ENCODE measurements around the gene CC2D1B. TPM values are rescaled to one million over a fixed set of nuclear protein-coding genes. Genes with fewer than 3 reads are reported as not detected.

The CC2D1B gene
- total and polyA plus RNA-seq, 2 experiments from 2014 or later: 5.7 to 13.1 TPM

DNA sequence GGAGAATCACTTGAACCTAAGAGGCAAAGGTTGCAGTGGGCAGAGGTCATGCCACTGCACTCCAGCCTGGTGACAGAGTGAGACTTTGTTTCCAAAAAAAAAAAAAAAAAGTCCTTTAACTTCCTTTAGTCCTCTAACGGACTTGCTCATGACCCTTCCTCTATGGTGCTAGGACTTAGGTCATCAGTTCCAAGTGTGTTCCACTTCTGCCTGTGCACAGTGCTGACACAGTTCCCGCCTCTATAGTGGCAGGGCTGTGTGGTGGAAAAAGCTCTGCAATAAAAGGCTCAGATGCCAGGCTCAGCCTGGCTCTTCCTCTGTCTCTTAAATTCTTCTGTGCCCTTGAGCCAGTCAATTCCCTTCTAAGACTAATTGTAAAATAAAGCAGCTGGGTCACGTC lies 22.0 kb downstream of the CC2D1B start:
- Histone ChIP-seq H3K9me2 (ENCODE audit: insufficient read depth) (no peaks in the 10 kb centered on the region), H3F3A (replicated peaks; ENCODE audit: low read depth) (0 out of 2 replicates have a peak, but pooled peaks cover 2% of the 10 kb centered on the region), H3K4me3 (no peak overlapping the region), H3K4me2 (no peak overlapping the region), H3K36me3 (ENCODE audit: insufficient read depth) (no peaks in the 10 kb centered on the region), H3K4me1 (ENCODE audit: insufficient read depth) (no peaks in the 10 kb centered on the region), H2AFZ (no peak overlapping the region), H3K27ac (ENCODE audit: low read depth) (no peak overlapping the region), H3K79me2 (replicated peaks; ENCODE audit: insufficient read depth) (no peaks in the 10 kb centered on the region), H4K20me1 (replicated peaks; ENCODE audit: insufficient read depth) (no peaks in the 10 kb centered on the region), H3K27me3 (ENCODE audit: insufficient read depth) (no peaks in the 10 kb centered on the region)
- Mint-ChIP-seq H3K27ac (no peak overlapping the region), H3K27me3 (ENCODE audit: insufficient read depth, low read depth, poor library complexity) (peaks cover 3% of the 10 kb centered on the region), H3K9me3 (no peaks in the 10 kb centered on the region), H3K4me3 (no peak overlapping the region), H3K36me3 (ENCODE audit: low read depth) (peaks cover 11% of the 10 kb centered on the region; the same call in 2 of the 3 replicates), H3K4me1 (0 out of 3 replicates have a peak, but pooled peaks cover 2% of the 10 kb centered on the region)
- no peak for TF ChIP-seq ZNF331 (CRISPR knock-in tag; IDR thresholded peaks at IDR 0.05; ENCODE audit: low read depth)
- no peak for TF ChIP-seq ZNF114 (CRISPR knock-in tag; IDR thresholded peaks at IDR 0.05)
- TF ChIP-seq, protein P1, sequence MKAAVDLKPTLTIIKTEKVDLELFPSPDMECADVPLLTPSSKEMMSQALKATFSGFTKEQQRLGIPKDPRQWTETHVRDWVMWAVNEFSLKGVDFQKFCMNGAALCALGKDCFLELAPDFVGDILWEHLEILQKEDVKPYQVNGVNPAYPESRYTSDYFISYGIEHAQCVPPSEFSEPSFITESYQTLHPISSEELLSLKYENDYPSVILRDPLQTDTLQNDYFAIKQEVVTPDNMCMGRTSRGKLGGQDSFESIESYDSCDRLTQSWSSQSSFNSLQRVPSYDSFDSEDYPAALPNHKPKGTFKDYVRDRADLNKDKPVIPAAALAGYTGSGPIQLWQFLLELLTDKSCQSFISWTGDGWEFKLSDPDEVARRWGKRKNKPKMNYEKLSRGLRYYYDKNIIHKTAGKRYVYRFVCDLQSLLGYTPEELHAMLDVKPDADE (IDR thresholded peaks at IDR 0.05): no peak
- TF ChIP-seq EZH2phosphoT487 (IDR thresholded peaks at IDR 0.05; ENCODE audit: unreplicated experiment): no peak
- no peak for TF ChIP-seq CREB1 (CRISPR knock-in tag; IDR thresholded peaks at IDR 0.05; ENCODE audit: low read depth)
- TF ChIP-seq, protein P2, sequence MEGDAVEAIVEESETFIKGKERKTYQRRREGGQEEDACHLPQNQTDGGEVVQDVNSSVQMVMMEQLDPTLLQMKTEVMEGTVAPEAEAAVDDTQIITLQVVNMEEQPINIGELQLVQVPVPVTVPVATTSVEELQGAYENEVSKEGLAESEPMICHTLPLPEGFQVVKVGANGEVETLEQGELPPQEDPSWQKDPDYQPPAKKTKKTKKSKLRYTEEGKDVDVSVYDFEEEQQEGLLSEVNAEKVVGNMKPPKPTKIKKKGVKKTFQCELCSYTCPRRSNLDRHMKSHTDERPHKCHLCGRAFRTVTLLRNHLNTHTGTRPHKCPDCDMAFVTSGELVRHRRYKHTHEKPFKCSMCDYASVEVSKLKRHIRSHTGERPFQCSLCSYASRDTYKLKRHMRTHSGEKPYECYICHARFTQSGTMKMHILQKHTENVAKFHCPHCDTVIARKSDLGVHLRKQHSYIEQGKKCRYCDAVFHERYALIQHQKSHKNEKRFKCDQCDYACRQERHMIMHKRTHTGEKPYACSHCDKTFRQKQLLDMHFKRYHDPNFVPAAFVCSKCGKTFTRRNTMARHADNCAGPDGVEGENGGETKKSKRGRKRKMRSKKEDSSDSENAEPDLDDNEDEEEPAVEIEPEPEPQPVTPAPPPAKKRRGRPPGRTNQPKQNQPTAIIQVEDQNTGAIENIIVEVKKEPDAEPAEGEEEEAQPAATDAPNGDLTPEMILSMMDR (conservative IDR thresholded peaks at IDR 0.05; ENCODE audit: low read depth in 2 of 2): no peak
- no peak for TF ChIP-seq STAT1 (IDR thresholded peaks at IDR 0.05; ENCODE audit: unreplicated experiment)
- TF ChIP-seq, protein P3, sequence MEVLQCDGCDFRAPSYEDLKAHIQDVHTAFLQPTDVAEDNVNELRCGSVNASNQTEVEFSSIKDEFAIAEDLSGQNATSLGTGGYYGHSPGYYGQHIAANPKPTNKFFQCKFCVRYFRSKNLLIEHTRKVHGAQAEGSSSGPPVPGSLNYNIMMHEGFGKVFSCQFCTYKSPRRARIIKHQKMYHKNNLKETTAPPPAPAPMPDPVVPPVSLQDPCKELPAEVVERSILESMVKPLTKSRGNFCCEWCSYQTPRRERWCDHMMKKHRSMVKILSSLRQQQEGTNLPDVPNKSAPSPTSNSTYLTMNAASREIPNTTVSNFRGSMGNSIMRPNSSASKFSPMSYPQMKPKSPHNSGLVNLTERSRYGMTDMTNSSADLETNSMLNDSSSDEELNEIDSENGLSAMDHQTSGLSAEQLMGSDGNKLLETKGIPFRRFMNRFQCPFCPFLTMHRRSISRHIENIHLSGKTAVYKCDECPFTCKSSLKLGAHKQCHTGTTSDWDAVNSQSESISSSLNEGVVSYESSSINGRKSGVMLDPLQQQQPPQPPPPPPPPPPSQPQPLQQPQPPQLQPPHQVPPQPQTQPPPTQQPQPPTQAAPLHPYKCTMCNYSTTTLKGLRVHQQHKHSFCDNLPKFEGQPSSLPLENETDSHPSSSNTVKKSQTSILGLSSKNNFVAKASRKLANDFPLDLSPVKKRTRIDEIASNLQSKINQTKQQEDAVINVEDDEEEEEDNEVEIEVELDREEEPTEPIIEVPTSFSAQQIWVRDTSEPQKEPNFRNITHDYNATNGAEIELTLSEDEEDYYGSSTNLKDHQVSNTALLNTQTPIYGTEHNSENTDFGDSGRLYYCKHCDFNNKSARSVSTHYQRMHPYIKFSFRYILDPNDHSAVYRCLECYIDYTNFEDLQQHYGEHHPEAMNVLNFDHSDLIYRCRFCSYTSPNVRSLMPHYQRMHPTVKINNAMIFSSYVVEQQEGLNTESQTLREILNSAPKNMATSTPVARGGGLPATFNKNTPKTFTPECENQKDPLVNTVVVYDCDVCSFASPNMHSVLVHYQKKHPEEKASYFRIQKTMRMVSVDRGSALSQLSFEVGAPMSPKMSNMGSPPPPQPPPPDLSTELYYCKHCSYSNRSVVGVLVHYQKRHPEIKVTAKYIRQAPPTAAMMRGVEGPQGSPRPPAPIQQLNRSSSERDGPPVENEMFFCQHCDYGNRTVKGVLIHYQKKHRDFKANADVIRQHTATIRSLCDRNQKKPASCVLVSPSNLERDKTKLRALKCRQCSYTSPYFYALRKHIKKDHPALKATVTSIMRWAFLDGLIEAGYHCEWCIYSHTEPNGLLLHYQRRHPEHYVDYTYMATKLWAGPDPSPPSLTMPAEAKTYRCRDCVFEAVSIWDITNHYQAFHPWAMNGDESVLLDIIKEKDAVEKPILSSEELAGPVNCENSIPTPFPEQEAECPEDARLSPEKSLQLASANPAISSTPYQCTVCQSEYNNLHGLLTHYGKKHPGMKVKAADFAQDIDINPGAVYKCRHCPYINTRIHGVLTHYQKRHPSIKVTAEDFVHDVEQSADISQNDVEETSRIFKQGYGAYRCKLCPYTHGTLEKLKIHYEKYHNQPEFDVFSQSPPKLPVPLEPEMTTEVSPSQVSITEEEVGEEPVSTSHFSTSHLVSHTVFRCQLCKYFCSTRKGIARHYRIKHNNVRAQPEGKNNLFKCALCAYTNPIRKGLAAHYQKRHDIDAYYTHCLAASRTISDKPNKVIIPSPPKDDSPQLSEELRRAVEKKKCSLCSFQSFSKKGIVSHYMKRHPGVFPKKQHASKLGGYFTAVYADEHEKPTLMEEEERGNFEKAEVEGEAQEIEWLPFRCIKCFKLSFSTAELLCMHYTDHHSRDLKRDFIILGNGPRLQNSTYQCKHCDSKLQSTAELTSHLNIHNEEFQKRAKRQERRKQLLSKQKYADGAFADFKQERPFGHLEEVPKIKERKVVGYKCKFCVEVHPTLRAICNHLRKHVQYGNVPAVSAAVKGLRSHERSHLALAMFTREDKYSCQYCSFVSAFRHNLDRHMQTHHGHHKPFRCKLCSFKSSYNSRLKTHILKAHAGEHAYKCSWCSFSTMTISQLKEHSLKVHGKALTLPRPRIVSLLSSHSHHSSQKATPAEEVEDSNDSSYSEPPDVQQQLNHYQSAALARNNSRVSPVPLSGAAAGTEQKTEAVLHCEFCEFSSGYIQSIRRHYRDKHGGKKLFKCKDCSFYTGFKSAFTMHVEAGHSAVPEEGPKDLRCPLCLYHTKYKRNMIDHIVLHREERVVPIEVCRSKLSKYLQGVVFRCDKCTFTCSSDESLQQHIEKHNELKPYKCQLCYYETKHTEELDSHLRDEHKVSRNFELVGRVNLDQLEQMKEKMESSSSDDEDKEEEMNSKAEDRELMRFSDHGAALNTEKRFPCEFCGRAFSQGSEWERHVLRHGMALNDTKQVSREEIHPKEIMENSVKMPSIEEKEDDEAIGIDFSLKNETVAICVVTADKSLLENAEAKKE (CRISPR knock-in tag; IDR thresholded peaks at IDR 0.05): no peak
- TF ChIP-seq, protein P4, sequence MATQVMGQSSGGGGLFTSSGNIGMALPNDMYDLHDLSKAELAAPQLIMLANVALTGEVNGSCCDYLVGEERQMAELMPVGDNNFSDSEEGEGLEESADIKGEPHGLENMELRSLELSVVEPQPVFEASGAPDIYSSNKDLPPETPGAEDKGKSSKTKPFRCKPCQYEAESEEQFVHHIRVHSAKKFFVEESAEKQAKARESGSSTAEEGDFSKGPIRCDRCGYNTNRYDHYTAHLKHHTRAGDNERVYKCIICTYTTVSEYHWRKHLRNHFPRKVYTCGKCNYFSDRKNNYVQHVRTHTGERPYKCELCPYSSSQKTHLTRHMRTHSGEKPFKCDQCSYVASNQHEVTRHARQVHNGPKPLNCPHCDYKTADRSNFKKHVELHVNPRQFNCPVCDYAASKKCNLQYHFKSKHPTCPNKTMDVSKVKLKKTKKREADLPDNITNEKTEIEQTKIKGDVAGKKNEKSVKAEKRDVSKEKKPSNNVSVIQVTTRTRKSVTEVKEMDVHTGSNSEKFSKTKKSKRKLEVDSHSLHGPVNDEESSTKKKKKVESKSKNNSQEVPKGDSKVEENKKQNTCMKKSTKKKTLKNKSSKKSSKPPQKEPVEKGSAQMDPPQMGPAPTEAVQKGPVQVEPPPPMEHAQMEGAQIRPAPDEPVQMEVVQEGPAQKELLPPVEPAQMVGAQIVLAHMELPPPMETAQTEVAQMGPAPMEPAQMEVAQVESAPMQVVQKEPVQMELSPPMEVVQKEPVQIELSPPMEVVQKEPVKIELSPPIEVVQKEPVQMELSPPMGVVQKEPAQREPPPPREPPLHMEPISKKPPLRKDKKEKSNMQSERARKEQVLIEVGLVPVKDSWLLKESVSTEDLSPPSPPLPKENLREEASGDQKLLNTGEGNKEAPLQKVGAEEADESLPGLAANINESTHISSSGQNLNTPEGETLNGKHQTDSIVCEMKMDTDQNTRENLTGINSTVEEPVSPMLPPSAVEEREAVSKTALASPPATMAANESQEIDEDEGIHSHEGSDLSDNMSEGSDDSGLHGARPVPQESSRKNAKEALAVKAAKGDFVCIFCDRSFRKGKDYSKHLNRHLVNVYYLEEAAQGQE (IDR thresholded peaks at IDR 0.05; ENCODE audit: unreplicated experiment): no peak
- TF ChIP-seq POLR2AphosphoS5 (IDR thresholded peaks at IDR 0.05; ENCODE audit: low read depth): no peak
- TF ChIP-seq JUNB (IDR thresholded peaks at IDR 0.05; ENCODE audit: unreplicated experiment): no peak
- TF ChIP-seq NANOG (IDR thresholded peaks at IDR 0.05; ENCODE audit: borderline replicate concordance): no peak
- TF ChIP-seq EZH2 (IDR thresholded peaks at IDR 0.05; ENCODE audit: low read depth, unreplicated experiment): no peak
- ATAC-seq (no peak), DNase-seq (ENCODE audit: low spot score) (no peak)
